ENCODE data around the gene OR56B1.

Gene OR56B1

DNA sequence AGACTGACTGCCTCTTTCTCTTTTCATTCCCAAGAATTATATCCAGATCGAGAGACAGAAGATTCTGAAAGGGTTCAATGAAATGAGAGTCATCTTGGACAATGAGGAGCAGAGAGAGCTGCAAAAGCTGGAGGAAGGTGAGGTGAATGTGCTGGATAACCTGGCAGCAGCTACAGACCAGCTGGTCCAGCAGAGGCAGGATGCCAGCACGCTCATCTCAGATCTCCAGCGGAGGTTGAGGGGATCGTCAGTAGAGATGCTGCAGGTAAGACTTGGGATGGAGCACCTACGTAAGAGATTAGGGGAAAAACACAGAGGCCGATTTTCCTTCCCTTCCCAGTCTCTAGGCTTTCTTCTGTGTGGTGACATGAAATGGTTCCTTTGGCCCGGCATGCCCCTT lies 38.0 kb upstream of the OR56B1 start:
- H3K4me1 ChIP-seq (ENCODE audit: insufficient read depth, low read length), result no peaks in the 10 kb centered on the region; the same call in 1 of the 2 replicates
- H3K9me3 ChIP-seq (ENCODE audit: insufficient read depth, low read length, severe bottlenecking), result no peaks in the 10 kb centered on the region
- peaks cover 10% of the 10 kb centered on the region; the same call in 1 of the 2 replicates for H3K79me2 ChIP-seq (ENCODE audit: insufficient read depth, low read length)
- H3K4me2 ChIP-seq (ENCODE audit: insufficient read depth, low read length), result no peak overlapping the region
- H3K4me3 ChIP-seq (ENCODE audit: low read depth in 1 of 2, low read length in 2 of 2), result no peak overlapping the region
- ATAC-seq (ENCODE audit: insufficient read depth, low read depth), result no peak
- H2AFZ ChIP-seq (ENCODE audit: low read depth, low read length), result no peak overlapping the region
- no peak overlapping the region for H3K27ac ChIP-seq (ENCODE audit: low read length)
- TF ChIP-seq EZH2 (IDR thresholded peaks at IDR 0.05; ENCODE audit: borderline replicate concordance, low read depth, low read length, severe bottlenecking) (no peak), CTCF (IDR thresholded peaks at IDR 0.05; ENCODE audit: borderline replicate concordance, extremely low read depth, low read length, poor library complexity, severe bottlenecking) (no peak)
- H3K27me3 ChIP-seq (ENCODE audit: insufficient read depth, low read length, poor library complexity), result no peaks in the 10 kb centered on the region
- H4K20me1 ChIP-seq (ENCODE audit: insufficient read depth, low read length), result no peaks in the 10 kb centered on the region; the same call in 1 of the 2 replicates
- no peak overlapping the region for H3K9ac ChIP-seq (ENCODE audit: low read depth, low read length)
- DNase-seq, result no peak
- peaks cover 43% of the 10 kb centered on the region for H3K36me3 ChIP-seq (ENCODE audit: insufficient read depth, low read length)

GRCh38 chr11:5700421-5701054 lies 35.7 kb upstream of the OR56B1 start:
- no peak for ATAC-seq (ENCODE audit: insufficient read depth, low read depth)
- Histone ChIP-seq H3K4me3 (ENCODE audit: low read depth in 1 of 2, low read length in 2 of 2) (no peak overlapping the region), H4K20me1 (ENCODE audit: insufficient read depth, low read length) (no peaks in the 10 kb centered on the region; the same call in 1 of the 2 replicates), H3K79me2 (ENCODE audit: insufficient read depth, low read length) (no peaks in the 10 kb centered on the region), H3K9me3 (ENCODE audit: insufficient read depth, low read length, severe bottlenecking) (no peaks in the 10 kb centered on the region), H3K4me2 (ENCODE audit: insufficient read depth, low read length) (no peak overlapping the region), H3K27me3 (ENCODE audit: insufficient read depth, low read length, poor library complexity) (no peaks in the 10 kb centered on the region), H3K4me1 (ENCODE audit: insufficient read depth, low read length) (no peaks in the 10 kb centered on the region), H3K27ac (ENCODE audit: low read length) (no peak overlapping the region), H3K36me3 (ENCODE audit: insufficient read depth, low read length) (peaks cover 48% of the 10 kb centered on the region), H3K9ac (ENCODE audit: low read depth, low read length) (no peak overlapping the region), H2AFZ (ENCODE audit: low read depth, low read length) (no peak overlapping the region)
- no peak for TF ChIP-seq EZH2 (IDR thresholded peaks at IDR 0.05; ENCODE audit: borderline replicate concordance, low read depth, low read length, severe bottlenecking)
- TF ChIP-seq CTCF (IDR thresholded peaks at IDR 0.05; ENCODE audit: borderline replicate concordance, extremely low read depth, low read length, poor library complexity, severe bottlenecking), result no peak
- no peak for DNase-seq

GRCh38 chr11:5701055-5701577 lies 35.1 kb upstream of the OR56B1 start:
- H3K36me3 ChIP-seq (ENCODE audit: insufficient read depth, low read length), result peaks cover 46% of the 10 kb centered on the region
- H2AFZ ChIP-seq (ENCODE audit: low read depth, low read length), result no peak overlapping the region
- no peaks in the 10 kb centered on the region for H3K4me1 ChIP-seq (ENCODE audit: insufficient read depth, low read length)
- H3K27me3 ChIP-seq (ENCODE audit: insufficient read depth, low read length, poor library complexity), result no peaks in the 10 kb centered on the region
- TF ChIP-seq EZH2 (IDR thresholded peaks at IDR 0.05; ENCODE audit: borderline replicate concordance, low read depth, low read length, severe bottlenecking) (no peak), CTCF (IDR thresholded peaks at IDR 0.05; ENCODE audit: borderline replicate concordance, extremely low read depth, low read length, poor library complexity, severe bottlenecking) (no peak)
- H3K4me3 ChIP-seq (ENCODE audit: low read depth in 1 of 2, low read length in 2 of 2), result no peak overlapping the region
- no peaks in the 10 kb centered on the region; the same call in 1 of the 2 replicates for H4K20me1 ChIP-seq (ENCODE audit: insufficient read depth, low read length)
- no peaks in the 10 kb centered on the region for H3K79me2 ChIP-seq (ENCODE audit: insufficient read depth, low read length)
- ATAC-seq (ENCODE audit: insufficient read depth, low read depth) (no peak), DNase-seq (no peak)
- no peaks in the 10 kb centered on the region for H3K9me3 ChIP-seq (ENCODE audit: insufficient read depth, low read length, severe bottlenecking)
- H3K27ac ChIP-seq (ENCODE audit: low read length), result no peak overlapping the region
- no peak overlapping the region for H3K4me2 ChIP-seq (ENCODE audit: insufficient read depth, low read length)
- H3K9ac ChIP-seq (ENCODE audit: low read depth, low read length), result no peak overlapping the region
